Peyer's patch (tissue), 4 donors: ENCODE measurements around the gene ID4. TPM values are rescaled to one million over a fixed set of nuclear protein-coding genes. Genes with fewer than 3 reads are reported as not detected.
A peak's percentile ranks its signal among the peaks of the same experiment; 100 is the strongest.

Experiments used
- DNase-seq, 3 donors: peaks; one replicate each; pipeline ENCODE4 v3.0.0-alpha.2; 2017 to 2019
- H3K27ac ChIP-seq, 4 donors: fragments of 200-600 bp; sonication (generic); one replicate each; pipeline ENCODE4 v1.5.1; 2016 to 2019
- H3K27me3 ChIP-seq, 2 donors: fragments of 200-600 bp; sonication (generic); one replicate each; pipeline ENCODE4 v1.5.1; 2019
- H3K36me3 ChIP-seq, 3 donors: fragments of 200-600 bp; sonication (generic); one replicate each; pipeline ENCODE4 v1.5.1; 2016 to 2019
- H3K4me1 ChIP-seq, 4 donors: fragments of 200-600 bp; sonication (generic); one replicate each; pipeline ENCODE4 v1.5.1; 2016 to 2019
- H3K4me3 ChIP-seq, 4 donors: fragments of 200-600 bp; sonication (generic); 1 replicate in 3 of 4; 2 replicates in 1 of 4; pipeline ENCODE4 v1.5.1; 2016 to 2019; ENCODE audit warnings: mild to moderate bottlenecking in 1 of 4
- H3K9me3 ChIP-seq, 4 donors: fragments of 200-600 bp; sonication (generic); one replicate each; pipeline ENCODE4 v1.5.1; 2016 to 2019; ENCODE audit warnings: mild to moderate bottlenecking in 1 of 4
- CTCF ChIP-seq, 6 experiments: fragments of 450-650 bp in 4 of 6; fragments of 200-600 bp in 2 of 6; sonication (generic) in 1 of 6; IDR thresholded peaks; one replicate each; pipeline ENCODE4 v1.5.1; 2017 to 2019; ENCODE audit warnings: antibody characterized with exemption in 6 of 6, mild to moderate bottlenecking in 3 of 6, moderate library complexity in 1 of 6
- POLR2A ChIP-seq, 2 donors: fragments of 450-650 bp; IDR thresholded peaks; one replicate each; pipeline ENCODE4 v1.5.1; 2017; ENCODE audit warnings: antibody characterized with exemption in 2 of 2, mild to moderate bottlenecking in 2 of 2, moderate library complexity in 2 of 2
- total RNA-seq, 4 donors: library from RNA; depleted of rRNA; stranded (reverse); fragments of >200 nt; gene quantifications; one replicate each; pipeline ENCODE4 v1.1.0, GENCODE V29; 2016

Gene ID4
- total RNA-seq, 4 donors from 2014 or later: 2.8 to 12.3 (median 8.4) TPM

- H3K4me1 ChIP-seq: peaks cover 0 to 17% (median 0%) of the 10 kb centered on the region in 4 donors
- no peaks in the 10 kb centered on the region for H3K9me3 ChIP-seq
- TF ChIP-seq POLR2A (IDR thresholded peaks at IDR 0.05): no peak
- peak in 1 of 6 experiments; percentile 10 for TF ChIP-seq CTCF (IDR thresholded peaks at IDR 0.05)
- no peaks in the 10 kb centered on the region for H3K27me3 ChIP-seq
- no peak for DNase-seq
- H3K27ac ChIP-seq: peak overlapping the region; percentile 70 to 93 (median 86)
- peak overlapping the region; percentile 26 to 64 (median 52) for H3K4me3 ChIP-seq
- H3K36me3 ChIP-seq: no peaks in the 10 kb centered on the region
Measured at GRCh38 chr6:19805129-19805481, 32.1 kb upstream of the ID4 start.

- no peak overlapping the region for H3K27ac ChIP-seq
- H3K4me3 ChIP-seq: no peak overlapping the region
- DNase-seq: no peak
- TF ChIP-seq POLR2A (IDR thresholded peaks at IDR 0.05): no peak
- no peak for TF ChIP-seq CTCF (IDR thresholded peaks at IDR 0.05)
- H3K27me3 ChIP-seq: no peaks in the 10 kb centered on the region
- H3K9me3 ChIP-seq: no peaks in the 10 kb centered on the region
- no peaks in the 10 kb centered on the region for H3K36me3 ChIP-seq
- H3K4me1 ChIP-seq: peaks cover 0 to 17% (median 0%) of the 10 kb centered on the region in 4 donors
Measured at GRCh38 chr6:19806971-19807396, 30.2 kb upstream of the ID4 start.

- Histone ChIP-seq H3K4me1 (no peaks in the 10 kb centered on the region), H3K4me3 (no peak overlapping the region), H3K9me3 (no peaks in the 10 kb centered on the region), H3K36me3 (no peaks in the 10 kb centered on the region), H3K27me3 (no peaks in the 10 kb centered on the region), H3K27ac (no peak overlapping the region)
- no peak for DNase-seq
- TF ChIP-seq POLR2A (IDR thresholded peaks at IDR 0.05) (no peak), CTCF (IDR thresholded peaks at IDR 0.05) (no peak)
Measured at GRCh38 chr6:19811397-19812079, 25.6 kb upstream of the ID4 start.

GRCh38 chr6:19812512-19813119, 24.6 kb upstream of the ID4 start:
- H3K9me3 ChIP-seq: no peaks in the 10 kb centered on the region
- DNase-seq: no peak
- H3K36me3 ChIP-seq: no peaks in the 10 kb centered on the region
- no peaks in the 10 kb centered on the region for H3K4me1 ChIP-seq
- no peaks in the 10 kb centered on the region for H3K27me3 ChIP-seq
- no peak overlapping the region for H3K4me3 ChIP-seq
- TF ChIP-seq POLR2A (IDR thresholded peaks at IDR 0.05) (no peak), CTCF (IDR thresholded peaks at IDR 0.05) (peak in 5 of 6 experiments; percentile 9 to 60 (median 58))
- no peak overlapping the region for H3K27ac ChIP-seq

- no peak for TF ChIP-seq POLR2A (IDR thresholded peaks at IDR 0.05)
- no peak for TF ChIP-seq CTCF (IDR thresholded peaks at IDR 0.05)
- H3K27me3 ChIP-seq: no peaks in the 10 kb centered on the region
Measured at GRCh38 chr6:19818805-19819204, 18.4 kb upstream of the ID4 start.

More at GRCh38 chr6:19818805-19819204, 18.4 kb upstream of the ID4 start:
- H3K4me1 ChIP-seq: no peaks in the 10 kb centered on the region
- no peaks in the 10 kb centered on the region for H3K36me3 ChIP-seq
- no peak overlapping the region for H3K4me3 ChIP-seq
- no peak overlapping the region for H3K27ac ChIP-seq
- no peaks in the 10 kb centered on the region for H3K9me3 ChIP-seq
- DNase-seq: no peak
